Peyer's patch (tissue), 4 donors: ENCODE measurements around the gene MGAT5.

ENCODE experiments used
- CTCF ChIP-seq, 6 experiments: fragments of 450-650 bp in 4 of 6; fragments of 200-600 bp in 2 of 6; sonication (generic) in 1 of 6; IDR thresholded peaks; one replicate each; pipeline ENCODE4 v1.5.1; 2017 to 2019; ENCODE audit warnings: antibody characterized with exemption in 6 of 6, mild to moderate bottlenecking in 3 of 6, moderate library complexity in 1 of 6
- POLR2A ChIP-seq, 2 donors: fragments of 450-650 bp; IDR thresholded peaks; one replicate each; pipeline ENCODE4 v1.5.1; 2017; ENCODE audit warnings: antibody characterized with exemption in 2 of 2, mild to moderate bottlenecking in 2 of 2, moderate library complexity in 2 of 2

- TF ChIP-seq CTCF (IDR thresholded peaks at IDR 0.05) (no peak), POLR2A (IDR thresholded peaks at IDR 0.05) (no peak)
Observed at GRCh38 chr2:134320930-134321329, 67.1 kb downstream of the MGAT5 start.
